Nephron (organoid): ENCODE measurements around the gene CADPS.

Experiments used
- H3K27ac Mint-ChIP-seq, 3 experiments: 2 replicates each; pipeline ENCODE4 v1.8.0; 2020; ENCODE audit warnings: mixed read lengths in 3 of 3, mild to moderate bottlenecking in 2 of 3, moderate library complexity in 1 of 3
- H3K27me3 Mint-ChIP-seq: 2 replicates; pipeline ENCODE4 v1.8.0; 2021; ENCODE audit warnings: low read depth, mild to moderate bottlenecking, moderate library complexity, mixed read lengths
- H3K36me3 Mint-ChIP-seq: 2 replicates; pipeline ENCODE4 v1.8.0; 2020; ENCODE audit warnings: low read depth, mixed read lengths
- H3K4me1 Mint-ChIP-seq: 2 replicates; pipeline ENCODE4 v1.8.0; 2020; ENCODE audit warnings: mixed read lengths
- H3K4me3 Mint-ChIP-seq, 3 experiments: 2 replicates each; pipeline ENCODE4 v1.8.0; 2020; ENCODE audit warnings: mild to moderate bottlenecking in 3 of 3, mixed read lengths in 3 of 3, moderate library complexity in 2 of 3
- H3K9me3 Mint-ChIP-seq: 2 replicates; pipeline ENCODE4 v1.8.0; 2020; ENCODE audit warnings: mixed read lengths
- TF ChIP-seq, protein P1 (sequence below), 3 experiments: fragments of 200-600 bp; sonication (generic); IDR thresholded peaks; one replicate each; pipeline ENCODE4 v1.5.0; 2021; ENCODE audit warnings: antibody characterized with exemption in 3 of 3; ENCODE audit not compliant: unreplicated experiment in 3 of 3

Gene CADPS

DNA sequence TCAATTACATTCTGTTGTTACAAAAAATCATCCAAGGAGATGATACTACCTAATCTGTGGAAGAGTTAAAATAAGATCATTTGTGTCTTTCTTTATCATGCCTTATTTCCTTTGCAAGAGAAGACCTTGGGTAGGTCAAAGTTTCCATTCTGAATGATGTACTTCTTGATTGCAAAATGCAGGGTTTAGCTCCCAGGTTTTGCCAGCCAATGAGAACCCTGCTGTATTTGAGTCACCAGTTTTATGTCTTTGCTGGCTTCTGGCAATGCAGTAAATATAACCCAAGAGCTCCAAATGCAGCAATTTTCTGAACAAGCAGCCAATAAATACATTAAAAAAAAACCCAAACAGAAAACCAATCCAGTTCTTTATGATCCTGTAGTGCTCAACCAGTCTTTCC, 204.9 kb downstream of the CADPS start:
- Mint-ChIP-seq H3K4me1 (peaks cover 12% of the 10 kb centered on the region), H3K9me3 (no peaks in the 10 kb centered on the region), H3K27me3 (peaks cover 13% of the 10 kb centered on the region), H3K36me3 (no peaks in the 10 kb centered on the region), H3K27ac (no peak overlapping the region), H3K4me3 (no peak overlapping the region)
- TF ChIP-seq, protein P1, sequence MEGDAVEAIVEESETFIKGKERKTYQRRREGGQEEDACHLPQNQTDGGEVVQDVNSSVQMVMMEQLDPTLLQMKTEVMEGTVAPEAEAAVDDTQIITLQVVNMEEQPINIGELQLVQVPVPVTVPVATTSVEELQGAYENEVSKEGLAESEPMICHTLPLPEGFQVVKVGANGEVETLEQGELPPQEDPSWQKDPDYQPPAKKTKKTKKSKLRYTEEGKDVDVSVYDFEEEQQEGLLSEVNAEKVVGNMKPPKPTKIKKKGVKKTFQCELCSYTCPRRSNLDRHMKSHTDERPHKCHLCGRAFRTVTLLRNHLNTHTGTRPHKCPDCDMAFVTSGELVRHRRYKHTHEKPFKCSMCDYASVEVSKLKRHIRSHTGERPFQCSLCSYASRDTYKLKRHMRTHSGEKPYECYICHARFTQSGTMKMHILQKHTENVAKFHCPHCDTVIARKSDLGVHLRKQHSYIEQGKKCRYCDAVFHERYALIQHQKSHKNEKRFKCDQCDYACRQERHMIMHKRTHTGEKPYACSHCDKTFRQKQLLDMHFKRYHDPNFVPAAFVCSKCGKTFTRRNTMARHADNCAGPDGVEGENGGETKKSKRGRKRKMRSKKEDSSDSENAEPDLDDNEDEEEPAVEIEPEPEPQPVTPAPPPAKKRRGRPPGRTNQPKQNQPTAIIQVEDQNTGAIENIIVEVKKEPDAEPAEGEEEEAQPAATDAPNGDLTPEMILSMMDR (IDR thresholded peaks at IDR 0.05; ENCODE audit: unreplicated experiment in 3 of 3) = no peak

DNA sequence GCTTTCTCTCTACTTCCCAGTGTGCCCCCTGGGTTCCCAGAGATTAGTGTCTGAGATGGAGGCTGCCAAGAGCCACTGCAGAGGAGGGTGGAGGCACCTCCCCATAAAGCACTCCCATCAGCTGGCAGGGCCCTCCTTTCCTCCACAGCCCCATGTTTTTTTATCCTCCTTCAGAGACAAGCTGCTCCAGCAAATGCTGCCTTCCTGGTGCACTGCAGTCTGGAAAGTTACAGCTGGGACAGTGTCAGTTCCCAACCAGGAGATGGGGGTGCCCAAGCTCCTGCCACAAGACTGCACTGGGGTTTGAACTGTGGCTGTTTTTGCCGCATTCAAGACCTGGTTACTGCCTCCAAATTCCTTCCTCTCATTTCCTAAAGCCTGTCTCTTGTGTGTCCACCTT, 206.1 kb downstream of the CADPS start:
- TF ChIP-seq, protein P1 (IDR thresholded peaks at IDR 0.05; ENCODE audit: unreplicated experiment in 3 of 3) = no peak
- Mint-ChIP-seq H3K9me3 (no peaks in the 10 kb centered on the region), H3K27me3 (peaks cover 13% of the 10 kb centered on the region), H3K4me1 (peaks cover 12% of the 10 kb centered on the region), H3K36me3 (no peaks in the 10 kb centered on the region), H3K4me3 (no peak overlapping the region), H3K27ac (no peak overlapping the region)

DNA sequence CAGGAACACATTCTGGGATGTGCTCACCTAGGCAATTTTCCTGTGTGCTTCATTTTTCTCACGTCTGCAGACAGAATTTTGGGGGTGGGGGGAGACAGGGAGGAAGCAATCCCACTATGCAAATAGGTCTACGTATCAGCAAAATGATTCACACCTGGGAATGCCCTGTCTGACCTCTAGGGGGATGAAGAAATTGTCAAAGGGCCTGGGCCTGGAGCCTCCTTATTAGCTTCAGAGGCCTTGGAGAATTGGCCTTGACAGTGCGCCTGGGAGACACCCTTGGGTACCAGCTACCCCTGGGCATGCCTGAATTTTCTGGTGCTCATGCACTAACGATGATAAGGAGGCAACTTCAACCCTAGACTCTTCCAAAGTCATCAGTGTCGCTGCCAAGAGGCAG, 207.5 kb downstream of the CADPS start:
- Mint-ChIP-seq H3K4me3 (no peak overlapping the region), H3K27ac (no peak overlapping the region), H3K9me3 (no peaks in the 10 kb centered on the region), H3K27me3 (peaks cover 13% of the 10 kb centered on the region), H3K36me3 (no peaks in the 10 kb centered on the region), H3K4me1 (peaks cover 20% of the 10 kb centered on the region)
- TF ChIP-seq, protein P1 (IDR thresholded peaks at IDR 0.05; ENCODE audit: unreplicated experiment in 3 of 3) = no peak

DNA sequence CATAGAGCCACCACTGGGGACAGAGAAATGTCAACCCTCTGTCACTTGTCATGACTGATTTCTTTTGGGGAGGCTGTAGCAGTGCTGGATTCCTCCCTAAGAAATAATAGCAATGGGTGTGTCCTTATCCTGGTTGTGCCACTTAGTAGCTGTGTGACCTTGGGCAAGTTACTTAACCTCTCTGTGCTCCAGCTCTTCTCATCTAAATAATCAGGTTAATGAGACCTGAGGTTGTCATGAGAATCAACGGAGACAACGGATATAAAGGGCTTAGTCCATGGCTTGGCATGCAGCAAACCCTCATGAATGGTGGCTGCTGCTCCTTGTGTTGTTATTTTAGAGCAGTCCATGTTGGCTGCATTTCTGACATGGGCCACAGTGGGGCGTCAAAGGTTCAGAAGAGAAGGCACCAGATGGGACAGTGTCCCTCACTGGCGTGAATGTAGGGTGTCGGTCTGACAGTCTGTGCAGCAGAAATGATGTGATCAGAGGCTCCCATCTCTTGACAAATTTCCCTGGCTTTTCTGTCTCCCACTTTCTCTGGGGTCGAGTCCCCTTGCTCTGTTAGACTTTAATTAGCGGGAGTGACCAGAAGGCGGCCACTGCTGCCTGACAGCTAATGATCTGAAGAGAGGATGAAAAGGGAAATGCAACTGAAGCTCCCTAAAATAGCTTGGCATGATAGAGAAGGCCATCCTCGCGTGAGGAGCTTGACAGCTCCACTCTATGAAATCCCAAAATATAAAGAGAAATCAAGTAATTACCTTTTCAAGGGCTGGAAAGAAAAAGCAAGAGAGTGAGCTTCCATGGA, 209.4 kb downstream of the CADPS start:
- Mint-ChIP-seq H3K36me3 (no peaks in the 10 kb centered on the region), H3K27me3 (peaks cover 13% of the 10 kb centered on the region), H3K9me3 (no peaks in the 10 kb centered on the region), H3K4me1 (peaks cover 31% of the 10 kb centered on the region), H3K27ac (no peak overlapping the region), H3K4me3 (no peak overlapping the region)
- TF ChIP-seq, protein P1 (IDR thresholded peaks at IDR 0.05; ENCODE audit: unreplicated experiment in 3 of 3) = peak; percentile 86 to 93 (median 92)

DNA sequence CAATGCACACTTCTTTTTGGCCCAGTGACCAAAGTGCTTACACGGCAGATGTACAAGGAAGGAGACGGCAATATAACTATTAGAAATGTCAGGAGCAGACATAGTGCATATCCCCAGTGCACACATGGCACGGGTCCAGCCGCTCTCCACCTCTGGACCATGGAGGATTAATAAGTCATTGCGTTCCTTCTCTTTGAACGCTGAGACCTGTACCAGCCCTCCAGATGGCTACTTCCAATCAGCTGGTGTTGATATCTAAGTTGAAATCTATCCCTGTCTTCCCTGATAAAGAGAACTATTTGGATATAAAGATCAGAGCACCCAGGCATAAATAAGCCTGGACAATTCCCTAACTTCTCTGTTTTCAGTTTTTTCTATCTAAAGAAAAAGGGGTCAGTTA, 212.5 kb downstream of the CADPS start:
- H3K4me3 Mint-ChIP-seq = no peak overlapping the region
- TF ChIP-seq, protein P1 (IDR thresholded peaks at IDR 0.05; ENCODE audit: unreplicated experiment in 3 of 3) = no peak
- H3K9me3 Mint-ChIP-seq = no peaks in the 10 kb centered on the region
- peaks cover 11% of the 10 kb centered on the region for H3K27me3 Mint-ChIP-seq
- H3K36me3 Mint-ChIP-seq = no peaks in the 10 kb centered on the region
- peaks cover 24% of the 10 kb centered on the region for H3K4me1 Mint-ChIP-seq
- peak overlapping the region in 1 of 3 experiments; percentile 41 for H3K27ac Mint-ChIP-seq

DNA sequence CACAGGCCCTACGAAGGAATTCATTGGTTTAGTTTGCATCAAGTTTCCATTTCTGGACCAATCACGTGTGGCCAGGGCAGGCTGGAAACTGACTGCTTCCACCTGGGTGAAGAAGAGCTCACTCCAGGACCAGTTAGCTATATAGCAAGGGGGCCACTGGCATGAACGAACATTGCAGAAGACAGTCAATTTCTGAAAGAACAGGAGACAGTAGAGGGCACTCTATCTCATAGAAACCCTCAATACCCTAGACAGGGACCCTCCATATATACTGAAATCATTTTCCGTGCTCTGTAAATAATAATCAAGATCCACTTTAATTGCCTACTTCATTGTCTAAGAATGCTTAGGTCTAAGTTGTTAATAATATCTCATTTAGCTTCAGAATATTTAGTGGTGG, 215.6 kb downstream of the CADPS start:
- H3K27ac Mint-ChIP-seq = no peak overlapping the region

More for the DNA sequence above, 215.6 kb downstream of the CADPS start:
- H3K4me3 Mint-ChIP-seq = no peak overlapping the region
- H3K9me3 Mint-ChIP-seq = no peaks in the 10 kb centered on the region
- TF ChIP-seq, protein P1 (IDR thresholded peaks at IDR 0.05; ENCODE audit: unreplicated experiment in 3 of 3) = peak in 1 of 3 experiments; percentile 19
- H3K4me1 Mint-ChIP-seq = peaks cover 19% of the 10 kb centered on the region
- H3K27me3 Mint-ChIP-seq = peaks cover 5% of the 10 kb centered on the region
- H3K36me3 Mint-ChIP-seq = no peaks in the 10 kb centered on the region
